Measurements from ENCODE around the gene GAREM2. TPM values are rescaled to one million over a fixed set of nuclear protein-coding genes. Genes with fewer than 3 reads are reported as not detected.

Gene GAREM2
- total and polyA plus RNA-seq, 9 of the 15 experiments (the other 6 are each of a cell fraction or from before 2014, with no cell fraction given) = 1.7 to 12.4 (median 2.5) TPM

- TF ChIP-seq MIER1 (IDR thresholded peaks at IDR 0.05; ENCODE audit: low read depth) (no peak), MTA1 (IDR thresholded peaks at IDR 0.05; ENCODE audit: borderline replicate concordance) (no peak), TCF7L2 (IDR thresholded peaks at IDR 0.05; ENCODE audit: low read depth, low read length) (no peak), SNRNP70 (optimal IDR thresholded peaks at IDR 0.05; ENCODE audit: low read depth, low read length) (no peak), ZNF639 (CRISPR knock-in tag; conservative IDR thresholded peaks at IDR 0.05 in 1 of 2, IDR thresholded peaks at IDR 0.05 in 1 of 2) (peak in 1 of 2 experiments; percentile 84; a peak in 2 of 4 replicates), TEAD1 (CRISPR knock-in tag; IDR thresholded peaks at IDR 0.05) (peak in 1 of 2 experiments; percentile 84; a peak in 2 of 4 replicates), ZNF253 (CRISPR knock-in tag; conservative IDR thresholded peaks at IDR 0.05) (no peak), ZNF778 (CRISPR knock-in tag; IDR thresholded peaks at IDR 0.05) (no peak), POLR3G (IDR thresholded peaks at IDR 0.05; ENCODE audit: extremely low read depth, insufficient read length, insufficient replicate concordance) (no peak), SOX6 (IDR thresholded peaks at IDR 0.05) (0 out of 2 replicates have a peak, but pooled peaks have one; percentile 28), ATF1 (CRISPR knock-in tag; IDR thresholded peaks at IDR 0.05) (no peak), ATF1 (tag; IDR thresholded peaks at IDR 0.05) (peak; percentile 78), TFAM (CRISPR knock-in tag; conservative IDR thresholded peaks at IDR 0.05) (no peak), MEF2D (tag; conservative IDR thresholded peaks at IDR 0.05; ENCODE audit: low read depth) (no peak), POLR2AphosphoS5 (IDR thresholded peaks at IDR 0.05; ENCODE audit: control insufficient read depth, insufficient read depth, low read depth, low read length) (no peak), PPARD (CRISPR knock-in tag; IDR thresholded peaks at IDR 0.05) (no peak), ZNF197 (CRISPR knock-in tag; IDR thresholded peaks at IDR 0.05; ENCODE audit: low read depth) (peak; percentile 91), ZNF764 (CRISPR knock-in tag; IDR thresholded peaks at IDR 0.05; ENCODE audit: low read depth) (peak; percentile 87), TRIM24 (IDR thresholded peaks at IDR 0.05) (no peak; a peak in 1 of 4 replicates), ZNF324 (CRISPR knock-in tag; IDR thresholded peaks at IDR 0.05) (0 out of 2 replicates have a peak, but pooled peaks have one; percentile 11), ZBTB7A (IDR thresholded peaks at IDR 0.05; ENCODE audit: borderline replicate concordance, control insufficient read depth, low read depth, low read length) (peak; percentile 85), RBBP5 (IDR thresholded peaks at IDR 0.05; ENCODE audit: borderline replicate concordance, insufficient read depth, low read length, poor library complexity, severe bottlenecking) (peak; percentile 83), CREB3 (tag; conservative IDR thresholded peaks at IDR 0.05; ENCODE audit: low read depth) (peak; percentile 74; the same call in 1 of the 2 replicates), NR4A1 (CRISPR knock-in tag; IDR thresholded peaks at IDR 0.05) (no peak), NR4A1 (tag; IDR thresholded peaks at IDR 0.05) (peak; percentile 90), NR2F6 (CRISPR knock-in tag; IDR thresholded peaks at IDR 0.05) (no peak), THRAP3 (IDR thresholded peaks at IDR 0.05; ENCODE audit: borderline replicate concordance) (no peak), ZNF224 (CRISPR knock-in tag; IDR thresholded peaks at IDR 0.05) (no peak)
These were observed 11.8 kb downstream of the GAREM2 start (continued) for GRCh38 chr2:26184555-26185303.
